AG04450 (cell line): ENCODE data around the gene ETFA. TPM values are rescaled to one million over a fixed set of nuclear protein-coding genes. Genes with fewer than 3 reads are reported as not detected.

Experiments used
- CTCF ChIA-PET: fragments of 300-600, 350-600 bp; formaldehyde crosslinking; extraction: SDS; loops from one replicate; lab custom pipeline; 2022; ENCODE audit warnings: antibody characterized with exemption, inconsistent platforms; lab: Charles Lee
- POLR2A ChIA-PET: fragments of 350-600 bp; formaldehyde crosslinking; extraction: SDS; loops from one replicate; lab custom pipeline; 2021; ENCODE audit warnings: antibody characterized with exemption, inconsistent platforms; lab: Yijun Ruan, JAX
- DNase-seq: peaks from one replicate; pipeline ENCODE4 v3.0.0-alpha.2; 2011; ENCODE audit warnings: low read depth, low spot score
- H3K27ac ChIP-seq: one replicate; pipeline ENCODE4 v1.5.1; 2012; ENCODE audit warnings: low read depth, low read length, control low read depth
- H3K27me3 ChIP-seq: one replicate; pipeline ENCODE4 v1.6.0; 2012; ENCODE audit warnings: low read length; ENCODE audit not compliant: control insufficient read depth, insufficient read depth
- H3K4me3 ChIP-seq: 2 replicates; pipeline ENCODE4 v1.5.1; 2011; ENCODE audit warnings: mild to moderate bottlenecking, low read depth, low read length, control low read depth
- H3K9me3 ChIP-seq: 2 replicates; pipeline ENCODE4 v1.5.1; 2012; ENCODE audit warnings: low read length; ENCODE audit not compliant: control insufficient read depth, insufficient read depth
- CTCF ChIP-seq: IDR thresholded peaks from 2 replicates; pipeline ENCODE4 v1.5.1; 2011; ENCODE audit warnings: low read depth, low read length, control low read depth, inconsistent platforms
- polyA plus RNA-seq: library from polyadenylated mRNA; depleted of rRNA; stranded (reverse); fragments of >200 nt; gene quantifications from 2 replicates; pipeline ENCODE4 v1.2.3, GENCODE V29; 2011

Gene ETFA
- polyA plus RNA-seq, 1 experiment: 208 TPM

GRCh38 chr15:76192715-76193114 is 118.6 kb downstream of the ETFA start:
- no peak for DNase-seq
- CTCF ChIA-PET: interaction anchor here (0.6 to 4.1 kb wide), 2 partner anchors 137 to 675 kb away, joined by 3 to 15 read pairs; no protein-coding TSS in a partner anchor
- Histone ChIP-seq H3K27ac (no peak overlapping the region), H3K9me3 (no peaks in the 10 kb centered on the region; the same call in 1 of the 2 replicates), H3K27me3 (peaks cover 8% of the 10 kb centered on the region), H3K4me3 (no peak overlapping the region)
- POLR2A ChIA-PET: no interaction called here
- no peak for TF ChIP-seq CTCF

GRCh38 chr15:76191539-76192244 is 119.6 kb downstream of the ETFA start:
- TF ChIP-seq CTCF: no peak
- CTCF ChIA-PET: interaction anchor here (0.6 to 4.1 kb wide), 22 partner anchors 7 to 678 kb away, joined by 3 to 20 read pairs (median 5); partner anchors contain the start of gene ISL2
- Histone ChIP-seq H3K27ac (no peak overlapping the region), H3K9me3 (no peaks in the 10 kb centered on the region; the same call in 1 of the 2 replicates), H3K4me3 (no peak overlapping the region), H3K27me3 (peaks cover 8% of the 10 kb centered on the region)
- no peak for DNase-seq
- POLR2A ChIA-PET: no interaction called here

- H3K4me3 ChIP-seq: no peak overlapping the region; the same call in 1 of the 2 replicates
- CTCF ChIA-PET: interaction anchor here (0.6 to 4.1 kb wide), 26 partner anchors 8 to 678 kb away, joined by 3 to 20 read pairs (median 5); partner anchors contain the start of gene ISL2
These were observed 120.3 kb downstream of the ETFA start for GRCh38 chr15:76190751-76191538.

GRCh38 chr15:76190070-76190564 is 121.2 kb downstream of the ETFA start:
- ChIA-PET CTCF (interaction anchor here (0.6 to 4.1 kb wide), 15 partner anchors 8 to 677 kb away, joined by 3 to 20 read pairs (median 8); partner anchors contain the start of gene ISL2), POLR2A (no interaction called here)
- Histone ChIP-seq H3K27me3 (peaks cover 8% of the 10 kb centered on the region), H3K4me3 (no peak overlapping the region), H3K27ac (no peak overlapping the region), H3K9me3 (no peaks in the 10 kb centered on the region; the same call in 1 of the 2 replicates)
- DNase-seq: no peak
- TF ChIP-seq CTCF: no peak

More at GRCh38 chr15:76190751-76191538, 120.3 kb downstream of the ETFA start:
- peaks cover 8% of the 10 kb centered on the region for H3K27me3 ChIP-seq
- POLR2A ChIA-PET: no interaction called here
- peak; percentile 91 for TF ChIP-seq CTCF
- H3K9me3 ChIP-seq: no peaks in the 10 kb centered on the region; the same call in 1 of the 2 replicates
- H3K27ac ChIP-seq: no peak overlapping the region
- DNase-seq: peak; percentile 38
